Peyer's patch (tissue), 4 donors: ENCODE results near the gene TAS2R39. TPM values are rescaled to one million over a fixed set of nuclear protein-coding genes. Genes with fewer than 3 reads are reported as not detected.

Source experiments
- DNase-seq, 3 donors: peaks; one replicate each; pipeline ENCODE4 v3.0.0-alpha.2; 2017 to 2019
- H3K27ac ChIP-seq, 4 donors: fragments of 200-600 bp; sonication (generic); one replicate each; pipeline ENCODE4 v1.5.1; 2016 to 2019
- H3K27me3 ChIP-seq, 2 donors: fragments of 200-600 bp; sonication (generic); one replicate each; pipeline ENCODE4 v1.5.1; 2019
- H3K36me3 ChIP-seq, 3 donors: fragments of 200-600 bp; sonication (generic); one replicate each; pipeline ENCODE4 v1.5.1; 2016 to 2019
- H3K4me1 ChIP-seq, 4 donors: fragments of 200-600 bp; sonication (generic); one replicate each; pipeline ENCODE4 v1.5.1; 2016 to 2019
- H3K4me3 ChIP-seq, 4 donors: fragments of 200-600 bp; sonication (generic); 1 replicate in 3 of 4; 2 replicates in 1 of 4; pipeline ENCODE4 v1.5.1; 2016 to 2019; ENCODE audit warnings: mild to moderate bottlenecking in 1 of 4
- H3K9me3 ChIP-seq, 4 donors: fragments of 200-600 bp; sonication (generic); one replicate each; pipeline ENCODE4 v1.5.1; 2016 to 2019; ENCODE audit warnings: mild to moderate bottlenecking in 1 of 4
- POLR2A ChIP-seq, 2 donors: fragments of 450-650 bp; IDR thresholded peaks; one replicate each; pipeline ENCODE4 v1.5.1; 2017; ENCODE audit warnings: antibody characterized with exemption in 2 of 2, mild to moderate bottlenecking in 2 of 2, moderate library complexity in 2 of 2
- total RNA-seq, 4 donors: library from RNA; depleted of rRNA; stranded (reverse); fragments of >200 nt; gene quantifications; one replicate each; pipeline ENCODE4 v1.1.0, GENCODE V29; 2016
- TF ChIP-seq, protein P1 (sequence below), 6 experiments: fragments of 450-650 bp in 4 of 6; fragments of 200-600 bp in 2 of 6; sonication (generic) in 1 of 6; IDR thresholded peaks; one replicate each; pipeline ENCODE4 v1.5.1; 2017 to 2019; ENCODE audit warnings: antibody characterized with exemption in 6 of 6, mild to moderate bottlenecking in 3 of 6, moderate library complexity in 1 of 6

TAS2R39 gene
- total RNA-seq, 4 donors from 2014 or later: not detected

DNA sequence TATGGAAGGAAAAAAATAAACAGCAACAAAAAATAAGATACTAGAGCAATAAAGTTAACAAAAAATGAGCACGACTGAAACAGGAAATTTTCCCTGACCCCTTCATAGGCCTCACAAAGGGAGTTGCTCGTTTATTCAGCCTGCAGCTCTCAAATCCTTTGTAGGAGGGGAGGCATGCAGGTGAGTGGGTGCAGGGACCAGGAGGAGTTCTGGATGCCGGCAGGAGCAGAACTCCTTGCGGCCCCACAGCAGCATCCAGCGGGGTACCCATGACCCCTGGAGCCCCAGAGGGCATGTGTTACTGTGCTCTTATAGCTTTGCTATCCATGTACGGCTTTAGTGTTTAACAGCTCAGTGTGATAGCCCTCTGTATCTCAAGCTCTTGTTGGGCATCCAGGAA lies 5.8 kb downstream of the TAS2R39 start:
- DNase-seq: no peak
- H3K27ac ChIP-seq: no peak overlapping the region
- no peaks in the 10 kb centered on the region for H3K27me3 ChIP-seq
- no peak overlapping the region for H3K4me3 ChIP-seq
- H3K9me3 ChIP-seq: no peaks in the 10 kb centered on the region
- no peaks in the 10 kb centered on the region for H3K4me1 ChIP-seq
- TF ChIP-seq, protein P1, sequence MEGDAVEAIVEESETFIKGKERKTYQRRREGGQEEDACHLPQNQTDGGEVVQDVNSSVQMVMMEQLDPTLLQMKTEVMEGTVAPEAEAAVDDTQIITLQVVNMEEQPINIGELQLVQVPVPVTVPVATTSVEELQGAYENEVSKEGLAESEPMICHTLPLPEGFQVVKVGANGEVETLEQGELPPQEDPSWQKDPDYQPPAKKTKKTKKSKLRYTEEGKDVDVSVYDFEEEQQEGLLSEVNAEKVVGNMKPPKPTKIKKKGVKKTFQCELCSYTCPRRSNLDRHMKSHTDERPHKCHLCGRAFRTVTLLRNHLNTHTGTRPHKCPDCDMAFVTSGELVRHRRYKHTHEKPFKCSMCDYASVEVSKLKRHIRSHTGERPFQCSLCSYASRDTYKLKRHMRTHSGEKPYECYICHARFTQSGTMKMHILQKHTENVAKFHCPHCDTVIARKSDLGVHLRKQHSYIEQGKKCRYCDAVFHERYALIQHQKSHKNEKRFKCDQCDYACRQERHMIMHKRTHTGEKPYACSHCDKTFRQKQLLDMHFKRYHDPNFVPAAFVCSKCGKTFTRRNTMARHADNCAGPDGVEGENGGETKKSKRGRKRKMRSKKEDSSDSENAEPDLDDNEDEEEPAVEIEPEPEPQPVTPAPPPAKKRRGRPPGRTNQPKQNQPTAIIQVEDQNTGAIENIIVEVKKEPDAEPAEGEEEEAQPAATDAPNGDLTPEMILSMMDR (IDR thresholded peaks at IDR 0.05): no peak
- no peak for TF ChIP-seq POLR2A (IDR thresholded peaks at IDR 0.05)
- no peaks in the 10 kb centered on the region for H3K36me3 ChIP-seq

DNA sequence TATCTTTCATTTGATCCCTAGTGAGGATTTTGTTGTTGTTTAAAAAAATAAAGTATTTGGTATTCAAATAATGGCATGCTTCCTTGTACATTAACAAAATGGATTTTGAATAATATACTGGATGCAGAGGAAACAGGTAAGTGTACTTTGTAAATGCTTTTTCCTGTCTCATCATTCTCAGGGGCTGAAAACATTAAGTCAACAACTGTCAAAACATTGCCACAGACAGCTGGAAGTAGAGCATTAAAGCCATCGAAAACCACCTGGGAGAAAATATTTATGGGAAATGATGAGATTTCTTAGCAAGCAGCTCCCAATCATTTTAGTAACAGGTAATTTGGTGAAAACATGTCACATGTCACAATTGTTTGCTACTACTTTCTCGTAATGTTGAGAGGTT lies 10.7 kb downstream of the TAS2R39 start:
- Histone ChIP-seq H3K36me3 (no peaks in the 10 kb centered on the region), H3K4me1 (no peaks in the 10 kb centered on the region), H3K27me3 (no peaks in the 10 kb centered on the region), H3K9me3 (no peaks in the 10 kb centered on the region), H3K27ac (no peak overlapping the region), H3K4me3 (no peak overlapping the region)
- no peak for TF ChIP-seq POLR2A (IDR thresholded peaks at IDR 0.05)
- TF ChIP-seq, protein P1 (IDR thresholded peaks at IDR 0.05): no peak
- DNase-seq: no peak

DNA sequence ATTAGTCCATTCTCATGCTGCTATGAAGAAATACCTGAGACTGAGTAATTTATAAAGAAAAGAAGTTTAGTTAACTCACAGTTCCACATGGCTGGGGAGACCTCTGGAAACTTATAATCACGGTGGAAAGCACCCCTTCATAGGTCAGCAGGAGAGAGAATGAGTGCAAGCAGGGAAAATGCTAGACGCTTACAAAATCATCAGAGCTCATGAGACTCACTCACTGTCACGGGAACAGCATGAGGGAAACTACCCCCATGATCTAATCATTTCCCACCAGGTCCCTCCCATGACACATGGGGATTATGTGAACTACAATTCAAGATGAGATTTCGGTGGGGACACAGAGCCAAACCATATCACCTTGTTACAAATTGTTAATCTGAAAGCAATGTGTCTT lies 15.8 kb downstream of the TAS2R39 start:
- TF ChIP-seq POLR2A (IDR thresholded peaks at IDR 0.05): no peak
- TF ChIP-seq, protein P1 (IDR thresholded peaks at IDR 0.05): no peak
- Histone ChIP-seq H3K9me3 (no peaks in the 10 kb centered on the region), H3K36me3 (no peaks in the 10 kb centered on the region), H3K4me3 (no peak overlapping the region), H3K27me3 (no peaks in the 10 kb centered on the region), H3K27ac (no peak overlapping the region), H3K4me1 (no peaks in the 10 kb centered on the region)
- no peak for DNase-seq

DNA sequence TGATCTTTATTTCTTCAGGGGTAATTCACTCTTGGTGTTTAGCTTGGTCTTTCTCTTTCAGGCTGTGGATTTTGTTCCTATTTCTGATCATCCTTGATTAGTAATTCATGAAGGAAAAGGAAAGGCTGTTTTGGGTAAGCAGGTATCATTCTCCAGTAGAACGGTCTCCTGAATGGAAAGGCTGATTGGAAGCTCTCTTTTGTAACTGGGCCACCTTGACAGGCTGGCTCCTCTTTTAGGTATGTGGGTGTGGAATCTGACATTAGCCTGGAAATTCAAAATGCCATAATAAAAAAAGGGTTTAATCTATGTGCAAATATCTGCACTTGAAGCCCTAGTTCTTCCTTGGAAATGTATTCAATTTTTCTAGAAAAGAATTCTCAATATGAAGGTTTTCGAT lies 18.9 kb downstream of the TAS2R39 start:
- no peaks in the 10 kb centered on the region for H3K4me1 ChIP-seq
- no peaks in the 10 kb centered on the region for H3K9me3 ChIP-seq
- no peak overlapping the region for H3K4me3 ChIP-seq
- H3K27ac ChIP-seq: no peak overlapping the region
- no peaks in the 10 kb centered on the region for H3K36me3 ChIP-seq
- DNase-seq: no peak
- no peaks in the 10 kb centered on the region for H3K27me3 ChIP-seq
- TF ChIP-seq, protein P1 (IDR thresholded peaks at IDR 0.05): no peak
- no peak for TF ChIP-seq POLR2A (IDR thresholded peaks at IDR 0.05)

DNA sequence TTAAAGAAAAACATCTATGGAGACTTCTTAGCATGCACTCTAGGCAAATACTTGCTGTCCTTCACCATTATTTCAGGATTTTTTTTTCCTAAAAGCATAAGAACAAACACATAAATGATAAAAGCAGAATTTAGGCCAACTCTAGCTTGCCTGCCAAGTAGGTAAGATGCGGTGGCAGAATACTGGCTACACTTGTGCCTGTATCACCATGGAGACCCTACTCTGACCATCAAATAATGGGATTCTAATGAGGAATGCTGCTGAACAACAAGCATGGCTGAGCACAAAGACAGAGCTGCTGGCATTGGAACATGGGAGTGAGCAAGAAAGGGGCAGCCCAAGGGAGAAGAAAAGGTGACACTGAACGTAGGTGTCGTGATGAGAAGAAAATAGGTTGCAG lies 20.2 kb downstream of the TAS2R39 start:
- Histone ChIP-seq H3K36me3 (no peaks in the 10 kb centered on the region), H3K27ac (no peak overlapping the region), H3K4me3 (no peak overlapping the region), H3K27me3 (no peaks in the 10 kb centered on the region), H3K4me1 (no peaks in the 10 kb centered on the region), H3K9me3 (no peaks in the 10 kb centered on the region)
- TF ChIP-seq POLR2A (IDR thresholded peaks at IDR 0.05): no peak
- TF ChIP-seq, protein P1 (IDR thresholded peaks at IDR 0.05): no peak
- DNase-seq: no peak
